A549 (cell line): Measurements from ENCODE around the gene CCDC77. TPM values are rescaled to one million over a fixed set of nuclear protein-coding genes. Genes with fewer than 3 reads are reported as not detected.

Experiments used
- ATAC-seq, 2 experiments: fragments of 200-7000 bp in 1 of 2; fragments of >200 bp in 1 of 2; cut with Nextera tagmentation in 1 of 2; cut with Tn5 transposase in 1 of 2; 3 replicates each; pipeline versions ENCODE4 v1.8.0 to v1.9.1; 2018 to 2020; ENCODE audit warnings: mild to moderate bottlenecking in 1 of 2, moderate library complexity in 1 of 2
- CTCF ChIA-PET: fragments of 300-600 bp; sonication (Branson Sonifier 250); formaldehyde crosslinking; extraction: SDS; loops from one replicate; lab custom pipeline; 2021; ENCODE audit warnings: antibody characterized with exemption, inconsistent platforms; lab: Yijun Ruan, JAX
- POLR2A ChIA-PET: fragments of 350-600 bp; formaldehyde crosslinking; extraction: SDS; loops from one replicate; lab custom pipeline; 2021; ENCODE audit warnings: antibody characterized with exemption, inconsistent platforms; lab: Yijun Ruan, JAX
- DNase-seq, 2 experiments: peaks; one replicate each; pipeline versions ENCODE4 v3.0.0 to v3.0.0-alpha.2; 2011 to 2016; ENCODE audit warnings: low read depth in 1 of 2, low spot score in 1 of 2
- FAIRE-seq: peaks from 2 replicates; lab custom pipeline; 2011; peaks lifted over from hg19 to GRCh38; lab: Jason Lieb, UNC
- H3K27ac ChIP-seq, 2 experiments: fragments of >200 bp; sonication (Bioruptor Twin); formaldehyde crosslinking; 3 replicates each; pipeline ENCODE4 v1.5.1; 2016 to 2017
- H3K4me1 ChIP-seq: fragments of >200 bp; sonication (Bioruptor Twin); formaldehyde crosslinking; 3 replicates; pipeline ENCODE4 v1.6.1; 2016
- H3K4me2 ChIP-seq: fragments of >200 bp; sonication (Bioruptor Twin); formaldehyde crosslinking; 3 replicates; pipeline ENCODE4 v1.6.1; 2016
- H3K4me3 ChIP-seq: fragments of >200 bp; sonication (Bioruptor Twin); formaldehyde crosslinking; 3 replicates; pipeline ENCODE4 v1.5.1; 2016
- H3K9me3 ChIP-seq: fragments of >200 bp; sonication (Bioruptor Twin); formaldehyde crosslinking; 3 replicates; pipeline ENCODE4 v1.6.1; 2016
- BCL3 ChIP-seq: fragments of >200 bp; sonication (Bioruptor Twin); formaldehyde crosslinking; IDR thresholded peaks from 3 replicates; pipeline ENCODE4 v1.6.1; 2016
- CBX2 ChIP-seq: fragments of 200-600 bp; sonication (generic); IDR thresholded peaks from 2 replicates; pipeline ENCODE4 v1.6.1; 2016; ENCODE audit warnings: low read depth, mild to moderate bottlenecking, borderline replicate concordance
- CEBPB ChIP-seq, 2 experiments: fragments of >200 bp in 1 of 2; sonication (Bioruptor Twin) in 1 of 2; formaldehyde crosslinking in 1 of 2; IDR thresholded peaks; 2 replicates each; pipeline ENCODE4 v1.6.1; 2012 to 2016
- E2F6 ChIP-seq: IDR thresholded peaks from 2 replicates; pipeline ENCODE4 v1.6.1; 2012; ENCODE audit warnings: low read depth, borderline replicate concordance
- EHMT2 ChIP-seq: fragments of 200-600 bp; sonication (generic); IDR thresholded peaks from 2 replicates; pipeline ENCODE4 v1.6.1; 2016; ENCODE audit warnings: antibody characterized with exemption, low read depth, mild to moderate bottlenecking, moderate library complexity
- FOSB ChIP-seq: fragments of 250-450 bp; sonication (Bioruptor Pico); IDR thresholded peaks from 2 replicates; pipeline ENCODE4 v1.5.0; 2020; ENCODE audit warnings: mild to moderate bottlenecking, moderate library complexity
- FOSL2 ChIP-seq, 2 experiments: fragments of 450-650 bp in 1 of 2; fragments of >200 bp in 1 of 2; sonication (Bioruptor Twin) in 1 of 2; formaldehyde crosslinking; IDR thresholded peaks; 2 replicates each; pipeline versions ENCODE4 v1.5.0 to v1.6.1; 2016 to 2020; ENCODE audit warnings: mild to moderate bottlenecking in 1 of 2, moderate library complexity in 1 of 2
- HOXB13 ChIP-seq: fragments of 250-450 bp; sonication (Bioruptor Pico); IDR thresholded peaks from 2 replicates; pipeline ENCODE4 v1.5.0; 2020; ENCODE audit warnings: low read depth, mild to moderate bottlenecking, moderate library complexity
- MAFK ChIP-seq: fragments of 450-650 bp; IDR thresholded peaks from 2 replicates; pipeline ENCODE4 v1.6.1; 2014; ENCODE audit not compliant: partially characterized antibody
- MAZ ChIP-seq: fragments of 150-350 bp; IDR thresholded peaks from 2 replicates; pipeline ENCODE4 v1.6.1; 2014; ENCODE audit warnings: antibody characterized with exemption, low read depth, low read length, borderline replicate concordance
- NPAS2 ChIP-seq: fragments of 250-450 bp; sonication (Bioruptor Pico); IDR thresholded peaks from 2 replicates; pipeline ENCODE4 v1.8.0; 2022; ENCODE audit warnings: mild to moderate bottlenecking, moderate library complexity, borderline replicate concordance
- PHF8 ChIP-seq: fragments of 200-600 bp; sonication (generic); IDR thresholded peaks from 2 replicates; pipeline ENCODE4 v1.6.1; 2016; ENCODE audit warnings: low read depth, mild to moderate bottlenecking, antibody characterized with exemption, moderate library complexity, borderline replicate concordance
- POLR2A ChIP-seq: IDR thresholded peaks from 2 replicates; pipeline ENCODE4 v1.6.1; 2012; ENCODE audit warnings: mild to moderate bottlenecking, low read length
- POLR2AphosphoS2 ChIP-seq: conservative IDR thresholded peaks from 2 replicates; pipeline ENCODE4 v1.6.1; 2012; ENCODE audit warnings: low read length, improper control_type of control experiment, inconsistent platforms
- REST ChIP-seq: fragments of 200-600 bp; sonication (generic); IDR thresholded peaks from 2 replicates; pipeline ENCODE4 v1.6.1; 2016; ENCODE audit warnings: antibody characterized with exemption, mild to moderate bottlenecking, moderate library complexity
- RFX5 ChIP-seq: fragments of 450-650 bp; IDR thresholded peaks from 2 replicates; pipeline ENCODE4 v1.7.1; 2014; ENCODE audit warnings: antibody characterized with exemption, mild to moderate bottlenecking, moderate library complexity
- USF2 ChIP-seq: fragments of 450-650 bp; IDR thresholded peaks from 2 replicates; pipeline ENCODE4 v1.6.1; 2014; ENCODE audit warnings: antibody characterized with exemption
- WGBS: methylation state at CpG from one replicate; pipeline ENCODE4 v1.1.6; 2017; ENCODE audit errors: missing lambda C conversion rate; 5-methylcytosine and 5-hydroxymethylcytosine counted together
- polyA plus RNA-seq, 4 experiments: library from polyadenylated mRNA; depleted of rRNA in 3 of 4; stranded (reverse); fragments of >200 nt; fragmentation: RNase III in 1 of 4; extraction: RNeasy Plus Mini Kit Qiagen cat#74134 plus additional on column Dnase treatment in 1 of 4; gene quantifications; 2 replicates in 3 of 4; 3 replicates in 1 of 4; pipeline ENCODE4 v1.2.3, GENCODE V29; 2011 to 2017
- TF ChIP-seq, protein P1 (sequence below): fragments of 150-350 bp; IDR thresholded peaks from 2 replicates; pipeline ENCODE4 v1.6.1; 2014; ENCODE audit warnings: low read depth, mild to moderate bottlenecking, low read length

The CCDC77 gene
- polyA plus RNA-seq, 2 of the 4 experiments (the other 2 are of a cell fraction), result 15.4 to 23.1 TPM

DNA sequence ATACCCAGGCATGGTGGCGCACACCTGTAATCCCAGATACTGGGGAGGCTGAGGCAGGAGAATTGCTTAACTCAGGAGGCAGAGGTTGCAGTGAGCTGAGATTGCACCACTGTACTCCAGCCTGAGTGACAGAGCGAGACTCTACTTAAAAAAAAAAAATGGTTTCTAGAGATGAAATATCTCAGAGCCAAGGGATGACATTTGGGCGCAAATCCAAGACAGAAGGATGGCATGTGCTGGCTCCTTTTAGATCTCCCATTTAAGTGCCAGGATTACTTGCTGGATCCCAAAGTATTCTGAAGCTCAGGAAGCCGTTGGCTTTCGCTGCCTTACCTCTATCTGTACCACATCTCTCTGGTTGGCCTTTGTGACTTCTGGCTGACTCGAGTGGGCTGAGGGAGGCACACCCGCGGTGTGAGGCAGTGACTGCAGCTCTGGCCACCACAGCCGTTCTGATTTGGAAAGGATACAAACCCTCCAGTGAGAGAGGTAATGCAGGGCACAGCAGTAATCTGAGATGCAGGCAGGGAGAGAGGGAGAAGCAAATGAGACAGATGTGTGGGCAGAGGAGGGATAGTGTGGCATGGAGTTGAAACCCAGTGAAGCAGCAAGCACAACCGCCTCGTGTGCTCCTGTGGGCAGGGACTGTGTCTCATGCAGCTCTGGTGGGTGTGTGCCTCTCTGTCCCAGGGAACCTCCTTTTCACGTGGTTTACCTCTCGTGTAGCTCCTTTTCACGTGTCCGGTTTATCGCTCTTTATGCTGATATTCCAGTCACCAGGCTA, 63.2 kb downstream of the CCDC77 start:
- ChIA-PET CTCF (interaction anchor here (0.6 to 4.1 kb wide), 9 partner anchors 10 to 83 kb away, joined by 3 to 20 read pairs (median 4); no protein-coding TSS in a partner anchor), POLR2A (no interaction called here)
- Histone ChIP-seq H3K4me1 (peaks cover 13% of the 10 kb centered on the region; the same call in 2 of the 3 replicates), H3K27ac (no peak overlapping the region), H3K4me2 (no peak overlapping the region), H3K9me3 (no peaks in the 10 kb centered on the region), H3K4me3 (no peak overlapping the region)
- DNase-seq (no peak), FAIRE-seq (no peak), ATAC-seq (no peak)
- TF ChIP-seq HOXB13 (CRISPR knock-in tag), result no peak
- 54% methylated on average over 16 of the region's 16 CpGs for WGBS

GRCh38 chr12:466039-466438, 64.6 kb downstream of the CCDC77 start:
- no peak for FAIRE-seq
- no peak for TF ChIP-seq CBX2
- no peak for TF ChIP-seq CEBPB (IDR thresholded peaks at IDR 0.05)
- TF ChIP-seq POLR2AphosphoS2, result no peak
- no peak for TF ChIP-seq BCL3
- no peak for TF ChIP-seq FOSB (CRISPR knock-in tag)
- no peak for TF ChIP-seq RFX5
- TF ChIP-seq MAZ, result no peak
- TF ChIP-seq, all 56 proteins: peak for 0
- DNase-seq (no peak), ATAC-seq (no peak)
- Histone ChIP-seq H3K9me3 (no peaks in the 10 kb centered on the region), H3K4me1 (peaks cover 13% of the 10 kb centered on the region; the same call in 2 of the 3 replicates), H3K4me2 (no peak overlapping the region), H3K4me3 (no peak overlapping the region), H3K27ac (no peak overlapping the region)
- ChIA-PET CTCF (no interaction called here), POLR2A (no interaction called here)
- 78% methylated on average over 8 of the region's 8 CpGs for WGBS

- no peak overlapping the region for H3K4me3 ChIP-seq
- H3K27ac ChIP-seq, result no peak overlapping the region
- H3K9me3 ChIP-seq, result no peaks in the 10 kb centered on the region
- TF ChIP-seq HOXB13 (CRISPR knock-in tag), result no peak
- TF ChIP-seq CBX2, result no peak
- TF ChIP-seq CEBPB (IDR thresholded peaks at IDR 0.05), result no peak
- TF ChIP-seq E2F6, result no peak
- no peak for TF ChIP-seq EHMT2
- no peak overlapping the region for H3K4me2 ChIP-seq
- ATAC-seq, result no peak
- ChIA-PET POLR2A (no interaction called here), CTCF (interaction anchor here (0.6 to 2.2 kb wide), 2 partner anchors 21 to 25 kb away, joined by 3 to 7 read pairs; no protein-coding TSS in a partner anchor)
- peaks cover 13% of the 10 kb centered on the region; the same call in 2 of the 3 replicates for H3K4me1 ChIP-seq
- no peak for DNase-seq
- WGBS, result 66% methylated on average over 5 of the region's 5 CpGs
- no peak for FAIRE-seq
Observed at GRCh38 chr12:466762-467161, 65.3 kb downstream of the CCDC77 start.

DNA sequence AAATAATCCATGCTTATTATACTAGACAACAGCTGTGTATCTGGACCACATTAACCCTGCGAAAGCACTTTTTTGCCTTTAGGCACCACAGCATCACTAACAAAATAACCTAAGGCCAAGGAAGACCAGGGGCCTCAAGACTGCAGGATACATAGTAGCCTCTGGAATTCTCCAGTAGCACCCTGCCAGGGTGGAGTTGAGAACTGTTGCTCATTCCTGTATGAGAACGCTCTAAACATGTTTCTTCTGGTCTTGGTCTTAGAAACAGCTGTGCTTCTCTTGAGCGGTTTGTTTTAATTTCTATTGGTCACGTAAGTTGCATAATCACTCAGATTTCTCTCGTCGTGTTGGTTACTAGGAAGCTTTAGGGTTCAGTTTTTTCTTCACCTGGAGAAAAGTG, 66.1 kb downstream of the CCDC77 start:
- Histone ChIP-seq H3K9me3 (no peaks in the 10 kb centered on the region), H3K4me3 (no peak overlapping the region), H3K4me2 (no peak overlapping the region), H3K27ac (no peak overlapping the region), H3K4me1 (peaks cover 13% of the 10 kb centered on the region; the same call in 2 of the 3 replicates)
- WGBS, result 84% methylated on average over 6 of the region's 6 CpGs
- no peak for DNase-seq
- CTCF ChIA-PET, result interaction anchor here (2.2 to 2.5 kb wide), 2 partner anchors 26 to 79 kb away, joined by 7 to 8 read pairs; no protein-coding TSS in a partner anchor
- POLR2A ChIA-PET, result no interaction called here
- no peak for FAIRE-seq
- ATAC-seq, result no peak
- TF ChIP-seq POLR2A (no peak), FOSL2 (IDR thresholded peaks at IDR 0.05) (no peak), FOSL2 (CRISPR knock-in tag; IDR thresholded peaks at IDR 0.05) (no peak), USF2 (no peak), PHF8 (no peak), MAFK (no peak), NPAS2 (CRISPR knock-in tag) (no peak), FOSB (CRISPR knock-in tag) (no peak), BCL3 (no peak), REST (no peak)
- TF ChIP-seq, protein P1, sequence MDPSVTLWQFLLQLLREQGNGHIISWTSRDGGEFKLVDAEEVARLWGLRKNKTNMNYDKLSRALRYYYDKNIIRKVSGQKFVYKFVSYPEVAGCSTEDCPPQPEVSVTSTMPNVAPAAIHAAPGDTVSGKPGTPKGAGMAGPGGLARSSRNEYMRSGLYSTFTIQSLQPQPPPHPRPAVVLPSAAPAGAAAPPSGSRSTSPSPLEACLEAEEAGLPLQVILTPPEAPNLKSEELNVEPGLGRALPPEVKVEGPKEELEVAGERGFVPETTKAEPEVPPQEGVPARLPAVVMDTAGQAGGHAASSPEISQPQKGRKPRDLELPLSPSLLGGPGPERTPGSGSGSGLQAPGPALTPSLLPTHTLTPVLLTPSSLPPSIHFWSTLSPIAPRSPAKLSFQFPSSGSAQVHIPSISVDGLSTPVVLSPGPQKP, result no peak
